Body of pancreas (tissue), 4 donors: Measurements from ENCODE around the gene LIX1L.

Source experiments
- CTCF ChIP-seq, 7 experiments: fragments of 450-650 bp in 4 of 7; fragments of 200-600 bp in 3 of 7; sonication (generic) in 3 of 7; IDR thresholded peaks; one replicate each; pipeline ENCODE4 v1.5.1; 2016 to 2019; ENCODE audit warnings: antibody characterized with exemption in 7 of 7
- POLR2A ChIP-seq, 3 donors: fragments of 450-650 bp; IDR thresholded peaks; one replicate each; pipeline ENCODE4 v1.6.1; 2016; ENCODE audit warnings: antibody characterized with exemption in 3 of 3, mild to moderate bottlenecking in 2 of 3

- TF ChIP-seq POLR2A (IDR thresholded peaks at IDR 0.05) = no peak
- TF ChIP-seq CTCF (IDR thresholded peaks at IDR 0.05) = no peak
Measured at GRCh38 chr1:145884675-145885074, 73.1 kb downstream of the LIX1L start.
